HS-5 (cell line): ENCODE measurements around the gene RARRES2.

Experiments
- DNase-seq: peaks from one replicate; pipeline ENCODE4 v3.0.0-alpha.2; 2012; ENCODE audit warnings: low read depth

Gene RARRES2

GRCh38 chr7:150361807-150362621, 20.6 kb upstream of the RARRES2 start:
- DNase-seq: no peak

GRCh38 chr7:150361402-150361801, 20.0 kb upstream of the RARRES2 start:
- DNase-seq: no peak

GRCh38 chr7:150360363-150361058, 19.1 kb upstream of the RARRES2 start:
- DNase-seq: no peak

GRCh38 chr7:150359622-150360362, 18.4 kb upstream of the RARRES2 start:
- DNase-seq: no peak

- DNase-seq: no peak
Measured at GRCh38 chr7:150358988-150359621, 17.7 kb upstream of the RARRES2 start.

- DNase-seq: no peak
Measured at GRCh38 chr7:150358433-150358832, 17.0 kb upstream of the RARRES2 start.

GRCh38 chr7:150357771-150358427, 16.5 kb upstream of the RARRES2 start:
- DNase-seq: no peak

- no peak for DNase-seq
Measured at GRCh38 chr7:150357270-150357669, 15.8 kb upstream of the RARRES2 start.

- no peak for DNase-seq
Measured at GRCh38 chr7:150356265-150356897, 15.0 kb upstream of the RARRES2 start.

GRCh38 chr7:150355666-150356059, 14.2 kb upstream of the RARRES2 start:
- DNase-seq: no peak

GRCh38 chr7:150351587-150352194, 10.3 kb upstream of the RARRES2 start:
- DNase-seq: no peak

GRCh38 chr7:150346922-150347321, 5.5 kb upstream of the RARRES2 start:
- DNase-seq: no peak

- DNase-seq: no peak
Measured at GRCh38 chr7:150345012-150345411, 3.6 kb upstream of the RARRES2 start.

- no peak for DNase-seq
Measured at GRCh38 chr7:150344299-150344698, 2.9 kb upstream of the RARRES2 start.

GRCh38 chr7:150343225-150343624, 1.8 kb upstream of the RARRES2 start:
- DNase-seq: no peak

- DNase-seq: no peak
Measured at GRCh38 chr7:150342121-150342408, 636 bp upstream of the RARRES2 start.

- no peak for DNase-seq
Measured at GRCh38 chr7:150340875-150341262, 560 bp downstream of the RARRES2 start.

GRCh38 chr7:150340024-150340749, 1.2 kb downstream of the RARRES2 start:
- DNase-seq: no peak

- DNase-seq: no peak
Measured at GRCh38 chr7:150339409-150339809, 2.0 kb downstream of the RARRES2 start.

GRCh38 chr7:150338166-150338829, 3.1 kb downstream of the RARRES2 start:
- DNase-seq: no peak
